Measurements from ENCODE around the gene TUT4. TPM values are rescaled to one million over a fixed set of nuclear protein-coding genes. Genes with fewer than 3 reads are reported as not detected.

TUT4 gene
- total and polyA plus RNA-seq, 8 donors: 37.5 to 138 (median 116) TPM

GRCh38 chr1:52593495-52593894 lies 40.6 kb upstream of the TUT4 start:
- intact Hi-C loops (cut with DNase I): no loop called here
- H3K36me3 ChIP-seq: no peaks in the 10 kb centered on the region
- ATAC-seq: no peak
- H3K4me3 ChIP-seq: no peak overlapping the region
- no peaks in the 10 kb centered on the region for H3K9me3 ChIP-seq
- DNase-seq: no peak
- no peak overlapping the region for H3K27ac ChIP-seq
- TF ChIP-seq CTCF (IDR thresholded peaks at IDR 0.05): no peak
- H3K4me1 ChIP-seq: no peaks in the 10 kb centered on the region
- H3K27me3 ChIP-seq: no peaks in the 10 kb centered on the region

GRCh38 chr1:52592637-52593323 lies 39.9 kb upstream of the TUT4 start:
- DNase-seq (no peak), ATAC-seq (no peak)
- no peaks in the 10 kb centered on the region for H3K27me3 ChIP-seq
- no peaks in the 10 kb centered on the region for H3K9me3 ChIP-seq
- no peak for TF ChIP-seq CTCF (IDR thresholded peaks at IDR 0.05)
- intact Hi-C loops (cut with DNase I): no loop called here
- no peaks in the 10 kb centered on the region for H3K36me3 ChIP-seq
- no peak overlapping the region for H3K27ac ChIP-seq
- no peak overlapping the region for H3K4me3 ChIP-seq
- H3K4me1 ChIP-seq: no peaks in the 10 kb centered on the region

GRCh38 chr1:52590266-52590665 lies 37.4 kb upstream of the TUT4 start:
- no peak for ATAC-seq
- no peaks in the 10 kb centered on the region for H3K9me3 ChIP-seq
- H3K4me3 ChIP-seq: no peak overlapping the region
- no peaks in the 10 kb centered on the region for H3K4me1 ChIP-seq
- intact Hi-C loops (cut with DNase I): no loop called here
- no peak for TF ChIP-seq CTCF (IDR thresholded peaks at IDR 0.05)
- DNase-seq: no peak
- H3K27me3 ChIP-seq: no peaks in the 10 kb centered on the region
- H3K36me3 ChIP-seq: no peaks in the 10 kb centered on the region
- no peak overlapping the region for H3K27ac ChIP-seq

GRCh38 chr1:52588535-52588934 lies 35.6 kb upstream of the TUT4 start:
- intact Hi-C loops (cut with DNase I): no loop called here
- Histone ChIP-seq H3K9me3 (no peaks in the 10 kb centered on the region), H3K4me1 (no peaks in the 10 kb centered on the region), H3K36me3 (no peaks in the 10 kb centered on the region), H3K27ac (no peak overlapping the region), H3K4me3 (no peak overlapping the region), H3K27me3 (no peaks in the 10 kb centered on the region)
- TF ChIP-seq CTCF (IDR thresholded peaks at IDR 0.05): no peak
- ATAC-seq (peak; percentile 51), DNase-seq (no peak)

- intact Hi-C loops (cut with DNase I): no loop called here
- Histone ChIP-seq H3K27me3 (no peaks in the 10 kb centered on the region), H3K27ac (no peak overlapping the region), H3K4me3 (no peak overlapping the region), H3K4me1 (no peaks in the 10 kb centered on the region), H3K9me3 (no peaks in the 10 kb centered on the region), H3K36me3 (no peaks in the 10 kb centered on the region)
- TF ChIP-seq CTCF (IDR thresholded peaks at IDR 0.05): no peak
- no peak for ATAC-seq
- no peak for DNase-seq
Observed at GRCh38 chr1:52588027-52588426, 35.1 kb upstream of the TUT4 start.

All from left lung (tissue), 10 donors.